ENCODE data around the gene LHFPL3. TPM values are rescaled to one million over a fixed set of nuclear protein-coding genes. Genes with fewer than 3 reads are reported as not detected.
"Not testable (repeated sequence)": the region's sequence is repeated elsewhere in the genome, so short reads cannot be mapped to it uniquely, and the experiment has no call there.

LHFPL3 gene
- total and polyA plus RNA-seq, 9 of the 15 experiments (the other 6 are each of a cell fraction or from before 2014, with no cell fraction given), result 0.21 to 0.52 TPM; not detected in 7

DNA sequence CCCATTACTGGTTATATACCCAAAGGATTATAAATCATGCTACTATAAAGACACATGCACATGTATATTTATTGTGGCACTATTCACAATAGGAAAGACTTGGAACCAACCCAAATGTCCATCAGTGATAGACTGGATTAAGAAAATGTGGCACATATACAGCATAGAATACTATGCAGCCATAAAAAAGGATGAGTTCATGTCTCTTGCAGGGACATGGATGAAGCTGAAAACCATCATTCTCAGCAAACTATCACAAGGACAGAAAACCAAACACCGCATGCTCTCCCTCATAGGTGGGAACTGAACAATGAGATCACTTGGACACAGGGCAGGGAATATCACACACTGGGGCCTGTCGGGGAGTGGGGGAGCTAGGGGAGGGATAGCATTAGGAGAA, 392.6 kb downstream of the LHFPL3 start:
- H3K9ac ChIP-seq (ENCODE audit: insufficient read depth in 1 of 2, low read depth in 2 of 2, low read length in 2 of 2); H3K4me1 ChIP-seq (replicated peaks in 1 of 2; ENCODE audit: control insufficient read depth in 2 of 2, insufficient read depth in 2 of 2, low read length in 2 of 2); in situ Hi-C loops (cut with MboI); ATAC-seq; H3K4me2 ChIP-seq (ENCODE audit: insufficient read depth, low read length); H3K9me1 ChIP-seq (ENCODE audit: control insufficient read depth, insufficient read depth, low read length); CTCF ChIA-PET (ENCODE audit: low intra/inter-chr PET ratio); POLR2A ChIA-PET; H3K27ac ChIP-seq (ENCODE audit: extremely low read depth, low read depth, low read length); H3K27me3 ChIP-seq (ENCODE audit: control insufficient read depth in 2 of 2, insufficient read depth in 2 of 2, low read length in 2 of 2); BruUV-seq (replicated peaks); H3K9me3 ChIP-seq (replicated peaks; ENCODE audit: control insufficient read depth, insufficient read depth, low read depth, low read length); DNase-seq (ENCODE audit: extremely low read depth in 1 of 4, low spot score in 3 of 4); H3K4me3 ChIP-seq; H3K36me3 ChIP-seq (ENCODE audit: control insufficient read depth, insufficient read depth, low read length); FAIRE-seq; H4K20me1 ChIP-seq (replicated peaks; ENCODE audit: control insufficient read depth, insufficient read depth, low read length); H2AFZ ChIP-seq (ENCODE audit: low read depth, low read length); H3K79me2 ChIP-seq (ENCODE audit: control insufficient read depth, insufficient read depth, low read length); intact Hi-C loops (cut with micrococcal nuclease): not testable (repeated sequence)
- TF ChIP-seq ZNF146 (CRISPR knock-in tag; IDR thresholded peaks at IDR 0.05; ENCODE audit: unreplicated experiment), result peak; percentile 65
- WGBS (ENCODE audit: insufficient coverage, low coverage, missing lambda C conversion rate), result 0% methylated on average over 2 of the region's 2 CpGs

GRCh38 chr7:104723001-104723400, 394.6 kb downstream of the LHFPL3 start:
- ChIA-PET POLR2A (interaction anchor here (0.6 kb wide), 1 partner anchor 188 kb away, joined by 3 read pairs; no protein-coding TSS in a partner anchor), CTCF (ENCODE audit: low intra/inter-chr PET ratio) (no interaction called here)
- no TSS peak for BruUV-seq (replicated peaks)
- no peak overlapping the region for H3K4me2 ChIP-seq (ENCODE audit: insufficient read depth, low read length)
- H3K27ac ChIP-seq (ENCODE audit: extremely low read depth, low read depth, low read length), result no peak overlapping the region
- FAIRE-seq (no peak), ATAC-seq (no peak), DNase-seq (ENCODE audit: extremely low read depth in 1 of 4, low spot score in 3 of 4) (no peak)
- H3K4me3 ChIP-seq, result no peak overlapping the region
- no peaks in the 10 kb centered on the region for H4K20me1 ChIP-seq (replicated peaks; ENCODE audit: control insufficient read depth, insufficient read depth, low read length)
- H3K9ac ChIP-seq (ENCODE audit: insufficient read depth in 1 of 2, low read depth in 2 of 2, low read length in 2 of 2), result no peak overlapping the region
- no peaks in the 10 kb centered on the region for H3K36me3 ChIP-seq (ENCODE audit: control insufficient read depth, insufficient read depth, low read length)
- TF ChIP-seq SMARCA5 (IDR thresholded peaks at IDR 0.05) (no peak), MCM7 (IDR thresholded peaks at IDR 0.05) (no peak), RUNX1 (IDR thresholded peaks at IDR 0.05; ENCODE audit: low read depth) (no peak), CCAR2 (IDR thresholded peaks at IDR 0.05; ENCODE audit: low read depth, low read length) (no peak), MYC (IDR thresholded peaks at IDR 0.05; ENCODE audit: low read depth, low read length) (no peak), MYC (CRISPR knock-in tag; IDR thresholded peaks at IDR 0.05; ENCODE audit: borderline replicate concordance, low read depth) (no peak), HLTF (IDR thresholded peaks at IDR 0.05) (no peak), ZNF212 (CRISPR knock-in tag; IDR thresholded peaks at IDR 0.05) (no peak)
- TF ChIP-seq, protein P1, sequence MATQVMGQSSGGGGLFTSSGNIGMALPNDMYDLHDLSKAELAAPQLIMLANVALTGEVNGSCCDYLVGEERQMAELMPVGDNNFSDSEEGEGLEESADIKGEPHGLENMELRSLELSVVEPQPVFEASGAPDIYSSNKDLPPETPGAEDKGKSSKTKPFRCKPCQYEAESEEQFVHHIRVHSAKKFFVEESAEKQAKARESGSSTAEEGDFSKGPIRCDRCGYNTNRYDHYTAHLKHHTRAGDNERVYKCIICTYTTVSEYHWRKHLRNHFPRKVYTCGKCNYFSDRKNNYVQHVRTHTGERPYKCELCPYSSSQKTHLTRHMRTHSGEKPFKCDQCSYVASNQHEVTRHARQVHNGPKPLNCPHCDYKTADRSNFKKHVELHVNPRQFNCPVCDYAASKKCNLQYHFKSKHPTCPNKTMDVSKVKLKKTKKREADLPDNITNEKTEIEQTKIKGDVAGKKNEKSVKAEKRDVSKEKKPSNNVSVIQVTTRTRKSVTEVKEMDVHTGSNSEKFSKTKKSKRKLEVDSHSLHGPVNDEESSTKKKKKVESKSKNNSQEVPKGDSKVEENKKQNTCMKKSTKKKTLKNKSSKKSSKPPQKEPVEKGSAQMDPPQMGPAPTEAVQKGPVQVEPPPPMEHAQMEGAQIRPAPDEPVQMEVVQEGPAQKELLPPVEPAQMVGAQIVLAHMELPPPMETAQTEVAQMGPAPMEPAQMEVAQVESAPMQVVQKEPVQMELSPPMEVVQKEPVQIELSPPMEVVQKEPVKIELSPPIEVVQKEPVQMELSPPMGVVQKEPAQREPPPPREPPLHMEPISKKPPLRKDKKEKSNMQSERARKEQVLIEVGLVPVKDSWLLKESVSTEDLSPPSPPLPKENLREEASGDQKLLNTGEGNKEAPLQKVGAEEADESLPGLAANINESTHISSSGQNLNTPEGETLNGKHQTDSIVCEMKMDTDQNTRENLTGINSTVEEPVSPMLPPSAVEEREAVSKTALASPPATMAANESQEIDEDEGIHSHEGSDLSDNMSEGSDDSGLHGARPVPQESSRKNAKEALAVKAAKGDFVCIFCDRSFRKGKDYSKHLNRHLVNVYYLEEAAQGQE (IDR thresholded peaks at IDR 0.05; ENCODE audit: borderline replicate concordance), result no peak
- TF ChIP-seq, protein P1 (CRISPR knock-in tag; IDR thresholded peaks at IDR 0.05; ENCODE audit: low read depth), result no peak
- intact Hi-C loops (cut with micrococcal nuclease) (no loop called here), in situ Hi-C loops (cut with MboI) (no loop called here)
- H2AFZ ChIP-seq (ENCODE audit: low read depth, low read length), result no peak overlapping the region
- no peaks in the 10 kb centered on the region for H3K9me3 ChIP-seq (replicated peaks; ENCODE audit: control insufficient read depth, insufficient read depth, low read depth, low read length)
- H3K27me3 ChIP-seq (ENCODE audit: control insufficient read depth in 2 of 2, insufficient read depth in 2 of 2, low read length in 2 of 2), result peaks cover 2 to 4% of the 10 kb centered on the region in 2 experiments; a peak in 2 of 5 replicates
- H3K9me1 ChIP-seq (ENCODE audit: control insufficient read depth, insufficient read depth, low read length), result no peaks in the 10 kb centered on the region
- no peaks in the 10 kb centered on the region for H3K4me1 ChIP-seq (replicated peaks in 1 of 2; ENCODE audit: control insufficient read depth in 2 of 2, insufficient read depth in 2 of 2, low read length in 2 of 2)
- WGBS (ENCODE audit: insufficient coverage, low coverage, missing lambda C conversion rate), result 0% methylated on average over 2 of the region's 2 CpGs
- H3K79me2 ChIP-seq (ENCODE audit: control insufficient read depth, insufficient read depth, low read length), result no peaks in the 10 kb centered on the region

Measured in K562 (cell line).